ENCODE data around the gene ASIC4. TPM values are rescaled to one million over a fixed set of nuclear protein-coding genes. Genes with fewer than 3 reads are reported as not detected.

ASIC4 gene
- total and polyA plus RNA-seq, 2 of the 13 experiments (the other 11 are each of a cell fraction or from before 2014, with no cell fraction given), result 0.03 TPM; not detected in 1

DNA sequence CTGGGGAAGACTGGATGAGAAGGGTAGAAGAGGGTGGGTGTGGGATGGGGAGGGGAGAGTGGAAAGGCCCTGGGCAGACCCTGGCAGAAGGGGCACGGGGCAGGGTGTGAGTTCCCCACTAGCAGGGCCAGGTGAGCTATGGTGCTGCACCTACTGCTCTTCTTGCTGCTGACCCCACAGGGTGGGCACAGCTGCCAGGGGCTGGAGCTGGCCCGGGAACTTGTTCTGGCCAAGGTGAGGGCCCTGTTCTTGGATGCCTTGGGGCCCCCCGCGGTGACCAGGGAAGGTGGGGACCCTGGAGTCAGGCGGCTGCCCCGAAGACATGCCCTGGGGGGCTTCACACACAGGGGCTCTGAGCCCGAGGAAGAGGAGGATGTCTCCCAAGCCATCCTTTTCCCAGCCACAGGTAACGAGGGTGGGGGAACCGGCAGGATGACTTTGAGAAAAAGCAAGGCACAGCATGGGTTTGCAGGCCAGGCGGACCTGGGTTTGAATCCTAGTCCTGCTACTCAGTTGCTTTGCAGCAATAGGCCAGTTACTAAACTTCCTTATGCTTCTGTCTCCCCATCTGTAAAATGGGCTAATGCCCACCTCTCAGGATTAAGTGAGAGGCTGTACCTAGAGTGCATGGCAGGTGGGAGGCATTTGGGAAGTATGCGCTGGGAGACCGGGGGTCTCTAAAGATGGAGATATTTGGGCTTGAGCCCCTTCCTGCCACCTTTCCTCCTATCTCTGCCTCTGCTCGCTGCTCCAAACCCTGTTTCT, 58.1 kb downstream of the ASIC4 start, which contains the start of gene INHA (continued):
- no peak for TF ChIP-seq ZNF619 (CRISPR knock-in tag; IDR thresholded peaks at IDR 0.05)
- TF ChIP-seq CC2D1A (CRISPR knock-in tag; IDR thresholded peaks at IDR 0.05), result no peak
- TF ChIP-seq ZFP37 (CRISPR knock-in tag; IDR thresholded peaks at IDR 0.05; ENCODE audit: borderline replicate concordance), result 0 out of 2 replicates have a peak, but pooled peaks have one; percentile 35
- TF ChIP-seq FLYWCH1 (CRISPR knock-in tag; IDR thresholded peaks at IDR 0.05), result no peak
- 0 out of 2 replicates have a peak, but pooled peaks have one; percentile 54 for TF ChIP-seq ZNF607 (CRISPR knock-in tag; IDR thresholded peaks at IDR 0.05; ENCODE audit: borderline replicate concordance)
- TF ChIP-seq ZNF12 (CRISPR knock-in tag; IDR thresholded peaks at IDR 0.05), result no peak
- TF ChIP-seq, protein P1, sequence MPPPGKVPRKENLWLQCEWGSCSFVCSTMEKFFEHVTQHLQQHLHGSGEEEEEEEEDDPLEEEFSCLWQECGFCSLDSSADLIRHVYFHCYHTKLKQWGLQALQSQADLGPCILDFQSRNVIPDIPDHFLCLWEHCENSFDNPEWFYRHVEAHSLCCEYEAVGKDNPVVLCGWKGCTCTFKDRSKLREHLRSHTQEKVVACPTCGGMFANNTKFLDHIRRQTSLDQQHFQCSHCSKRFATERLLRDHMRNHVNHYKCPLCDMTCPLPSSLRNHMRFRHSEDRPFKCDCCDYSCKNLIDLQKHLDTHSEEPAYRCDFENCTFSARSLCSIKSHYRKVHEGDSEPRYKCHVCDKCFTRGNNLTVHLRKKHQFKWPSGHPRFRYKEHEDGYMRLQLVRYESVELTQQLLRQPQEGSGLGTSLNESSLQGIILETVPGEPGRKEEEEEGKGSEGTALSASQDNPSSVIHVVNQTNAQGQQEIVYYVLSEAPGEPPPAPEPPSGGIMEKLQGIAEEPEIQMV (CRISPR knock-in tag; IDR thresholded peaks at IDR 0.05; ENCODE audit: low read depth), result no peak
- TF ChIP-seq REXO4 (CRISPR knock-in tag; IDR thresholded peaks at IDR 0.05; ENCODE audit: borderline replicate concordance), result no peak
- no peak for TF ChIP-seq CENPBD1 (CRISPR knock-in tag; IDR thresholded peaks at IDR 0.05; ENCODE audit: borderline replicate concordance, low read depth)
- TF ChIP-seq, protein P2, sequence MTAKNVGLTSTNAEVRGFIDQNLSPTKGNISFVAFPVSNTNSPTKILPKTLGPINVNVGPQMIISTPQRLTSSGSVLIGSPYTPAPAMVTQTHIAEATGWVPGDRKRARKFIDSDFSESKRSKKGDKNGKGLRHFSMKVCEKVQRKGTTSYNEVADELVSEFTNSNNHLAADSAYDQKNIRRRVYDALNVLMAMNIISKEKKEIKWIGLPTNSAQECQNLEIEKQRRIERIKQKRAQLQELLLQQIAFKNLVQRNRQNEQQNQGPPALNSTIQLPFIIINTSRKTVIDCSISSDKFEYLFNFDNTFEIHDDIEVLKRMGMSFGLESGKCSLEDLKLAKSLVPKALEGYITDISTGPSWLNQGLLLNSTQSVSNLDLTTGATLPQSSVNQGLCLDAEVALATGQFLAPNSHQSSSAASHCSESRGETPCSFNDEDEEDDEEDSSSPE (CRISPR knock-in tag; IDR thresholded peaks at IDR 0.05), result no peak
- TF ChIP-seq, protein P3, sequence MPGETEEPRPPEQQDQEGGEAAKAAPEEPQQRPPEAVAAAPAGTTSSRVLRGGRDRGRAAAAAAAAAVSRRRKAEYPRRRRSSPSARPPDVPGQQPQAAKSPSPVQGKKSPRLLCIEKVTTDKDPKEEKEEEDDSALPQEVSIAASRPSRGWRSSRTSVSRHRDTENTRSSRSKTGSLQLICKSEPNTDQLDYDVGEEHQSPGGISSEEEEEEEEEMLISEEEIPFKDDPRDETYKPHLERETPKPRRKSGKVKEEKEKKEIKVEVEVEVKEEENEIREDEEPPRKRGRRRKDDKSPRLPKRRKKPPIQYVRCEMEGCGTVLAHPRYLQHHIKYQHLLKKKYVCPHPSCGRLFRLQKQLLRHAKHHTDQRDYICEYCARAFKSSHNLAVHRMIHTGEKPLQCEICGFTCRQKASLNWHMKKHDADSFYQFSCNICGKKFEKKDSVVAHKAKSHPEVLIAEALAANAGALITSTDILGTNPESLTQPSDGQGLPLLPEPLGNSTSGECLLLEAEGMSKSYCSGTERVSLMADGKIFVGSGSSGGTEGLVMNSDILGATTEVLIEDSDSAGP (CRISPR knock-in tag; IDR thresholded peaks at IDR 0.05; ENCODE audit: borderline replicate concordance), result no peak; the same call in 1 of the 2 replicates
- no peak for TF ChIP-seq NPAS2 (CRISPR knock-in tag; IDR thresholded peaks at IDR 0.05; ENCODE audit: borderline replicate concordance)
- 0 out of 2 replicates have a peak, but pooled peaks have one; percentile 21 for TF ChIP-seq RBAK (CRISPR knock-in tag; IDR thresholded peaks at IDR 0.05)
- TF ChIP-seq, protein P4, sequence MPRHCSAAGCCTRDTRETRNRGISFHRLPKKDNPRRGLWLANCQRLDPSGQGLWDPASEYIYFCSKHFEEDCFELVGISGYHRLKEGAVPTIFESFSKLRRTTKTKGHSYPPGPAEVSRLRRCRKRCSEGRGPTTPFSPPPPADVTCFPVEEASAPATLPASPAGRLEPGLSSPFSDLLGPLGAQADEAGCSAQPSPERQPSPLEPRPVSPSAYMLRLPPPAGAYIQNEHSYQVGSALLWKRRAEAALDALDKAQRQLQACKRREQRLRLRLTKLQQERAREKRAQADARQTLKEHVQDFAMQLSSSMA (CRISPR knock-in tag; IDR thresholded peaks at IDR 0.05), result no peak
- no peak for TF ChIP-seq MAFF (IDR thresholded peaks at IDR 0.05; ENCODE audit: low read depth, low read length)
- no peak for TF ChIP-seq SOX6 (IDR thresholded peaks at IDR 0.05)
- TF ChIP-seq SOX6 (CRISPR knock-in tag; IDR thresholded peaks at IDR 0.05), result no peak
- 0 out of 2 replicates have a peak, but pooled peaks have one; percentile 25 for TF ChIP-seq ZNF558 (CRISPR knock-in tag; IDR thresholded peaks at IDR 0.05; ENCODE audit: borderline replicate concordance)
- TF ChIP-seq ZFX (CRISPR knock-in tag; IDR thresholded peaks at IDR 0.05; ENCODE audit: low read depth), result no peak; the same call in 1 of the 2 replicates
- TF ChIP-seq SSRP1 (CRISPR knock-in tag; IDR thresholded peaks at IDR 0.05), result no peak
- no peak for TF ChIP-seq REPIN1 (CRISPR knock-in tag; IDR thresholded peaks at IDR 0.05; ENCODE audit: borderline replicate concordance, low read depth)

Data from HepG2 (cell line).